Neutrophil (primary cell): ENCODE data around the gene PCSK6.

ENCODE experiments used
- H3K27ac ChIP-seq: fragments of 200-600 bp; sonication (generic); 2 replicates; pipeline ENCODE4 v1.5.1; 2016; ENCODE audit warnings: mild to moderate bottlenecking, moderate library complexity
- H3K27me3 ChIP-seq: fragments of 200-600 bp; sonication (generic); 2 replicates; pipeline ENCODE4 v1.6.0; 2016; ENCODE audit warnings: mild to moderate bottlenecking
- H3K36me3 ChIP-seq: fragments of 200-600 bp; sonication (generic); 2 replicates; pipeline ENCODE4 v1.5.1; 2017
- H3K4me1 ChIP-seq, 2 experiments: fragments of 200-600 bp in 1 of 2; sonication (generic) in 1 of 2; 1 replicate in 1 of 2; 2 replicates in 1 of 2; pipeline versions ENCODE4 v1.5.1 to v1.6.1; 2013 to 2016; ENCODE audit warnings: low read depth in 1 of 2, low read length in 1 of 2, mild to moderate bottlenecking in 1 of 2, moderate library complexity in 1 of 2; ENCODE audit not compliant: control insufficient read depth in 1 of 2, insufficient read depth in 1 of 2
- H3K4me3 ChIP-seq, 2 experiments: fragments of 200-600 bp in 1 of 2; sonication (generic) in 1 of 2; 1 replicate in 1 of 2; 2 replicates in 1 of 2; pipeline ENCODE4 v1.5.1; 2013 to 2016; ENCODE audit warnings: low read depth in 1 of 2, low read length in 1 of 2, mild to moderate bottlenecking in 1 of 2, moderate library complexity in 1 of 2
- H3K9me3 ChIP-seq: fragments of 200-600 bp; sonication (generic); 2 replicates; pipeline ENCODE4 v1.5.1; 2016
- CTCF ChIP-seq: fragments of 200-600 bp; sonication (generic); IDR thresholded peaks from 2 replicates; pipeline ENCODE4 v1.5.1; 2016; ENCODE audit warnings: antibody characterized with exemption

The PCSK6 gene

GRCh38 chr15:101478701-101479341 is 10.7 kb downstream of the PCSK6 start:
- no peaks in the 10 kb centered on the region for H3K9me3 ChIP-seq
- H3K36me3 ChIP-seq, result no peaks in the 10 kb centered on the region
- no peak overlapping the region for H3K27ac ChIP-seq
- no peak overlapping the region for H3K4me3 ChIP-seq
- H3K4me1 ChIP-seq, result no peaks in the 10 kb centered on the region
- TF ChIP-seq CTCF, result no peak
- peaks cover 51% of the 10 kb centered on the region for H3K27me3 ChIP-seq

- H3K9me3 ChIP-seq, result no peaks in the 10 kb centered on the region
- no peak overlapping the region for H3K27ac ChIP-seq
- H3K4me1 ChIP-seq, result no peaks in the 10 kb centered on the region
- TF ChIP-seq CTCF, result no peak
- no peaks in the 10 kb centered on the region for H3K36me3 ChIP-seq
- peaks cover 52% of the 10 kb centered on the region for H3K27me3 ChIP-seq
- H3K4me3 ChIP-seq, result no peak overlapping the region
Measured at GRCh38 chr15:101477851-101478362, 11.6 kb downstream of the PCSK6 start.

GRCh38 chr15:101476756-101477155 is 12.8 kb downstream of the PCSK6 start:
- no peak for TF ChIP-seq CTCF
- H3K9me3 ChIP-seq, result no peaks in the 10 kb centered on the region
- H3K27me3 ChIP-seq, result peaks cover 52% of the 10 kb centered on the region
- no peaks in the 10 kb centered on the region for H3K4me1 ChIP-seq
- H3K36me3 ChIP-seq, result no peaks in the 10 kb centered on the region
- no peak overlapping the region for H3K27ac ChIP-seq
- no peak overlapping the region for H3K4me3 ChIP-seq

- no peak for TF ChIP-seq CTCF
- no peaks in the 10 kb centered on the region for H3K9me3 ChIP-seq
- H3K27ac ChIP-seq, result no peak overlapping the region
- peaks cover 51% of the 10 kb centered on the region for H3K27me3 ChIP-seq
- no peaks in the 10 kb centered on the region for H3K36me3 ChIP-seq
- H3K4me1 ChIP-seq, result no peaks in the 10 kb centered on the region
- no peak overlapping the region for H3K4me3 ChIP-seq
Measured at GRCh38 chr15:101474983-101475382, 14.5 kb downstream of the PCSK6 start.

- Histone ChIP-seq H3K4me3 (no peak overlapping the region), H3K27me3 (peaks cover 57% of the 10 kb centered on the region), H3K4me1 (no peaks in the 10 kb centered on the region), H3K9me3 (no peaks in the 10 kb centered on the region), H3K36me3 (no peaks in the 10 kb centered on the region), H3K27ac (no peak overlapping the region)
- TF ChIP-seq CTCF, result no peak
Measured at GRCh38 chr15:101474233-101474632, 15.3 kb downstream of the PCSK6 start.
